Endodermal cell (in vitro differentiated cells): ENCODE measurements around the gene CTIF. TPM values are rescaled to one million over a fixed set of nuclear protein-coding genes. Genes with fewer than 3 reads are reported as not detected.

Experiments
- DNase-seq: peaks from one replicate; pipeline ENCODE4 v3.0.0-alpha.2; 2017
- H3K27ac ChIP-seq: 2 replicates; pipeline ENCODE4 v1.5.1; 2013; ENCODE audit warnings: mild to moderate bottlenecking, low read depth, low read length, moderate library complexity
- H3K27me3 ChIP-seq: 2 replicates; pipeline ENCODE4 v1.6.1; 2013; ENCODE audit warnings: mild to moderate bottlenecking, low read length, moderate library complexity; ENCODE audit not compliant: insufficient read depth, control insufficient read depth, poor library complexity, severe bottlenecking
- H3K36me3 ChIP-seq: 2 replicates; pipeline ENCODE4 v1.7.0; 2013; ENCODE audit warnings: mild to moderate bottlenecking, low read length, moderate library complexity; ENCODE audit not compliant: control insufficient read depth, insufficient read depth
- H3K4me1 ChIP-seq: one replicate; pipeline ENCODE4 v1.7.0; 2013; ENCODE audit warnings: low read length; ENCODE audit not compliant: control insufficient read depth, insufficient read depth
- H3K4me3 ChIP-seq: 2 replicates; pipeline ENCODE4 v1.5.1; 2013; ENCODE audit warnings: mild to moderate bottlenecking, low read length, moderate library complexity
- H3K9ac ChIP-seq: 2 replicates; pipeline ENCODE4 v1.6.1; 2013; ENCODE audit warnings: mild to moderate bottlenecking, low read length, moderate library complexity; ENCODE audit not compliant: poor library complexity, severe bottlenecking; ENCODE audit errors: extremely low read depth
- H3K9me3 ChIP-seq: 2 replicates; pipeline ENCODE4 v1.6.1; 2013; ENCODE audit warnings: mild to moderate bottlenecking, low read length, moderate library complexity; ENCODE audit not compliant: control insufficient read depth
- H3K27ac Mint-ChIP-seq: 2 replicates; pipeline ENCODE4 v1.8.0; 2020; ENCODE audit warnings: mixed read lengths
- H3K27me3 Mint-ChIP-seq: 2 replicates; pipeline ENCODE4 v1.8.0; 2021; ENCODE audit warnings: mild to moderate bottlenecking, mixed read lengths; ENCODE audit not compliant: insufficient read depth
- H3K36me3 Mint-ChIP-seq: 2 replicates; pipeline ENCODE4 v1.8.0; 2020; ENCODE audit warnings: low read depth, mixed read lengths
- H3K4me1 Mint-ChIP-seq: 2 replicates; pipeline ENCODE4 v1.8.0; 2020; ENCODE audit warnings: mixed read lengths
- H3K4me3 Mint-ChIP-seq: 2 replicates; pipeline ENCODE4 v1.8.0; 2020; ENCODE audit warnings: mild to moderate bottlenecking, moderate library complexity, mixed read lengths
- H3K9me3 Mint-ChIP-seq: 2 replicates; pipeline ENCODE4 v1.8.0; 2020; ENCODE audit warnings: mild to moderate bottlenecking, mixed read lengths
- CTCF ChIP-seq: fragments of 200-600 bp; sonication (generic); conservative IDR thresholded peaks from 2 replicates; pipeline ENCODE4 v1.5.0; 2021; ENCODE audit warnings: antibody characterized with exemption, mild to moderate bottlenecking
- WGBS, 2 experiments: methylation state at CpG; one replicate each; pipeline versions ENCODE4 v1.1.5 to v1.1.7; 2013; ENCODE audit warnings: missing lambda C conversion rate in 2 of 2, mixed read lengths in 1 of 2; ENCODE audit not compliant: insufficient coverage in 1 of 2, insufficient read length in 1 of 2; 5-methylcytosine and 5-hydroxymethylcytosine counted together
- total RNA-seq, 2 donors: library from RNA; stranded (reverse); fragmentation: NEBNext Ultra II Directional in 1 of 2; extraction: Animal tissue kit (Norgen Biotek cat#: 25700) in 1 of 2; gene quantifications; 2 replicates in 1 of 2; 3 replicates in 1 of 2; pipeline ENCODE4 v1.2.1, GENCODE V29; 2021

The CTIF gene
- total RNA-seq, 2 donors from 2014 or later = 33.8 to 41.6 TPM

- no peak overlapping the region for H3K9ac ChIP-seq
- no peak overlapping the region for H3K27ac Mint-ChIP-seq
- H3K9me3 ChIP-seq = no peaks in the 10 kb centered on the region
- H3K36me3 ChIP-seq = peaks cover 14% of the 10 kb centered on the region
- H3K4me1 ChIP-seq = no peaks in the 10 kb centered on the region
- H3K4me3 ChIP-seq = no peak overlapping the region
- TF ChIP-seq CTCF = no peak
- no peaks in the 10 kb centered on the region for H3K27me3 Mint-ChIP-seq
- no peaks in the 10 kb centered on the region for H3K4me1 Mint-ChIP-seq
- no peak overlapping the region for H3K4me3 Mint-ChIP-seq
- no peaks in the 10 kb centered on the region for H3K9me3 Mint-ChIP-seq
- no peak overlapping the region for H3K27ac ChIP-seq
- WGBS, 2 experiments = 78 to 89% methylated on average over 4 to 7 of the region's 7 CpGs
- H3K36me3 Mint-ChIP-seq = peaks cover 7% of the 10 kb centered on the region
- H3K27me3 ChIP-seq = no peaks in the 10 kb centered on the region
- no peak for DNase-seq
Measured at GRCh38 chr18:48693006-48693405, 154.2 kb downstream of the CTIF start.

GRCh38 chr18:48693625-48694262 is 154.9 kb downstream of the CTIF start:
- H3K27ac Mint-ChIP-seq = no peak overlapping the region
- peaks cover 7% of the 10 kb centered on the region for H3K36me3 Mint-ChIP-seq
- Histone ChIP-seq H3K9me3 (no peaks in the 10 kb centered on the region), H3K4me3 (no peak overlapping the region), H3K9ac (no peak overlapping the region), H3K36me3 (peaks cover 12% of the 10 kb centered on the region), H3K27me3 (no peaks in the 10 kb centered on the region), H3K27ac (no peak overlapping the region), H3K4me1 (no peaks in the 10 kb centered on the region)
- no peaks in the 10 kb centered on the region for H3K9me3 Mint-ChIP-seq
- TF ChIP-seq CTCF = no peak
- 96 to 98% methylated on average over 6 to 8 of the region's 8 CpGs for WGBS, 2 experiments
- H3K27me3 Mint-ChIP-seq = no peaks in the 10 kb centered on the region
- no peak overlapping the region for H3K4me3 Mint-ChIP-seq
- DNase-seq = no peak
- no peaks in the 10 kb centered on the region for H3K4me1 Mint-ChIP-seq

- H3K27me3 Mint-ChIP-seq = no peaks in the 10 kb centered on the region
- H3K36me3 ChIP-seq = peaks cover 12% of the 10 kb centered on the region
- no peaks in the 10 kb centered on the region for H3K9me3 Mint-ChIP-seq
- no peak overlapping the region for H3K4me3 Mint-ChIP-seq
- H3K27me3 ChIP-seq = no peaks in the 10 kb centered on the region
- H3K9me3 ChIP-seq = no peaks in the 10 kb centered on the region
- no peak for DNase-seq
- WGBS, 2 experiments = 93 to 96% methylated on average over 4 to 5 of the region's 5 CpGs
- no peaks in the 10 kb centered on the region for H3K4me1 Mint-ChIP-seq
- no peak overlapping the region for H3K27ac ChIP-seq
- H3K9ac ChIP-seq = no peak overlapping the region
- no peak overlapping the region for H3K4me3 ChIP-seq
- TF ChIP-seq CTCF = no peak
- H3K36me3 Mint-ChIP-seq = peaks cover 7% of the 10 kb centered on the region
- H3K27ac Mint-ChIP-seq = no peak overlapping the region
- H3K4me1 ChIP-seq = no peaks in the 10 kb centered on the region
Measured at GRCh38 chr18:48694295-48694694, 155.5 kb downstream of the CTIF start.
